ENCODE results near the gene TERB1. TPM values are rescaled to one million over a fixed set of nuclear protein-coding genes. Genes with fewer than 3 reads are reported as not detected.

The TERB1 gene
- total and polyA plus RNA-seq, 2 of the 13 experiments (the other 11 are each of a cell fraction or from before 2014, with no cell fraction given) = not detected

DNA sequence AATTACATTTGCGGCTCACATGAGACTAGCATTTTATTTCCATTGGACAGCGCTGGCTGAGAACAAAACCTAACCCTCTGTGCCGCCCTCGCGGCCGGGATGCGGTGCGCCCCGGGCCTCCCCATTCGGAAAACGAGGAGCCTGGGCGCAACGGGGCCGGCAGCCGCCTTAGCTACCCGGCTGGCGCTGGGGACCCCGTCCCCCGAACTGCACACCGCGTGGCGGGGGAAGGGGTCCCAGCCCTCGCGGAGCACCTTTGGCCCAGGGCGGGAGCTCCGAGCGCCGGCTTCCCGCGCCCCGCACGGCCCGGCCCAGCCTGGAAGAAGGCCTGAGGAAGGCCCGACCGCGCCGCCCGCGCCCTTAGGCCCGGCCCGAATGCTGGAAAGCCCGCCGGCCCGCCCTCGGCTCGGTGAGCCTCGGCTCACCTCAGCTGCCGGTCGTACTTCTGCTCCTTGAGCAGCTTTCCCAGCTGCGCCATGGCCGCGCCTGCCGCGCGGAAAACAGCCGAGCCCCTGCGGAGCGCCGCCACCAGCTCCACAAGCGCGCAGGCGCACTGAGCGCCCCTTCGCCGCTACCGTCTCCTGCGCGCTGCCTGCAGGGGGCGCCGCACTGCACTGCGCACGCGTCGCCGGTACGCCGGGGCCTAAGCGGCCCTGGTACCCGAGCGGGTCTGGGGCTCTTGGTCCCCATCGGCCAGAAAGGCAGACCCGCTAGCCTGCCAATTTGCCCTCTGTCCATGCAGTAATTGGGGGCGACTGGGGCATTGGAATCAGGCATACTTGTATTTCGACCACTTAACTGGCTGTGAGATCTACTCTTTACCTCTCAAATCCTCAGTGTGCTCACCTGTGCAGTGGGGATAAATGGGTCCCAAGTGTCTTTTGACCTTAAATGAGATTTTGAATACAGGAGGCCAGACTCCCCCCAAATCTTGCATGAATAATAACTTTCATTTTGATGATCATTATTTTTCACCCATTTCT is 29.3 kb upstream of the TERB1 start, which contains the start of gene NAE1 (continued):
- TF ChIP-seq ZNF574 (CRISPR knock-in tag; IDR thresholded peaks at IDR 0.05) (peak; percentile 90), SCMH1 (CRISPR knock-in tag; IDR thresholded peaks at IDR 0.05; ENCODE audit: borderline replicate concordance) (no peak), MAFF (IDR thresholded peaks at IDR 0.05; ENCODE audit: low read depth, low read length) (no peak), ZNF510 (CRISPR knock-in tag; IDR thresholded peaks at IDR 0.05; ENCODE audit: low read depth) (no peak), MYC (CRISPR knock-in tag; IDR thresholded peaks at IDR 0.05; ENCODE audit: borderline replicate concordance) (peak; percentile 93), POLR2AphosphoS5 (IDR thresholded peaks at IDR 0.05; ENCODE audit: low read depth, low read length) (peak; percentile 93), ZNF280B (CRISPR knock-in tag; IDR thresholded peaks at IDR 0.05; ENCODE audit: borderline replicate concordance) (peak; percentile 99), ZEB1 (IDR thresholded peaks at IDR 0.05; ENCODE audit: insufficient replicate concordance, low read depth) (no peak), ZFP82 (CRISPR knock-in tag; IDR thresholded peaks at IDR 0.05; ENCODE audit: borderline replicate concordance) (peak; percentile 97), GABPB1 (CRISPR knock-in tag; IDR thresholded peaks at IDR 0.05) (peak; percentile 82), SP4 (CRISPR knock-in tag; IDR thresholded peaks at IDR 0.05) (peak; percentile 77), EP300 (IDR thresholded peaks at IDR 0.05; ENCODE audit: low read depth in 2 of 2, low read length in 2 of 2) (no peak), EP300 (CRISPR knock-in tag; IDR thresholded peaks at IDR 0.05; ENCODE audit: borderline replicate concordance) (no peak), SNAPC5 (CRISPR knock-in tag; IDR thresholded peaks at IDR 0.05; ENCODE audit: borderline replicate concordance) (0 out of 2 replicates have a peak, but pooled peaks have one; percentile 2), SIN3B (IDR thresholded peaks at IDR 0.05; ENCODE audit: low read length) (peak; percentile 52; the same call in 1 of the 2 replicates), KDM3A (CRISPR knock-in tag; IDR thresholded peaks at IDR 0.05; ENCODE audit: low read depth) (0 out of 2 replicates have a peak, but pooled peaks have one; percentile 75), ZNF619 (CRISPR knock-in tag; IDR thresholded peaks at IDR 0.05) (peak; percentile 87)
- TF ChIP-seq, protein P1, sequence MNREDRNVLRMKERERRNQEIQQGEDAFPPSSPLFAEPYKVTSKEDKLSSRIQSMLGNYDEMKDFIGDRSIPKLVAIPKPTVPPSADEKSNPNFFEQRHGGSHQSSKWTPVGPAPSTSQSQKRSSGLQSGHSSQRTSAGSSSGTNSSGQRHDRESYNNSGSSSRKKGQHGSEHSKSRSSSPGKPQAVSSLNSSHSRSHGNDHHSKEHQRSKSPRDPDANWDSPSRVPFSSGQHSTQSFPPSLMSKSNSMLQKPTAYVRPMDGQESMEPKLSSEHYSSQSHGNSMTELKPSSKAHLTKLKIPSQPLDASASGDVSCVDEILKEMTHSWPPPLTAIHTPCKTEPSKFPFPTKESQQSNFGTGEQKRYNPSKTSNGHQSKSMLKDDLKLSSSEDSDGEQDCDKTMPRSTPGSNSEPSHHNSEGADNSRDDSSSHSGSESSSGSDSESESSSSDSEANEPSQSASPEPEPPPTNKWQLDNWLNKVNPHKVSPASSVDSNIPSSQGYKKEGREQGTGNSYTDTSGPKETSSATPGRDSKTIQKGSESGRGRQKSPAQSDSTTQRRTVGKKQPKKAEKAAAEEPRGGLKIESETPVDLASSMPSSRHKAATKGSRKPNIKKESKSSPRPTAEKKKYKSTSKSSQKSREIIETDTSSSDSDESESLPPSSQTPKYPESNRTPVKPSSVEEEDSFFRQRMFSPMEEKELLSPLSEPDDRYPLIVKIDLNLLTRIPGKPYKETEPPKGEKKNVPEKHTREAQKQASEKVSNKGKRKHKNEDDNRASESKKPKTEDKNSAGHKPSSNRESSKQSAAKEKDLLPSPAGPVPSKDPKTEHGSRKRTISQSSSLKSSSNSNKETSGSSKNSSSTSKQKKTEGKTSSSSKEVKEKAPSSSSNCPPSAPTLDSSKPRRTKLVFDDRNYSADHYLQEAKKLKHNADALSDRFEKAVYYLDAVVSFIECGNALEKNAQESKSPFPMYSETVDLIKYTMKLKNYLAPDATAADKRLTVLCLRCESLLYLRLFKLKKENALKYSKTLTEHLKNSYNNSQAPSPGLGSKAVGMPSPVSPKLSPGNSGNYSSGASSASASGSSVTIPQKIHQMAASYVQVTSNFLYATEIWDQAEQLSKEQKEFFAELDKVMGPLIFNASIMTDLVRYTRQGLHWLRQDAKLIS (CRISPR knock-in tag; IDR thresholded peaks at IDR 0.05) = no peak
- TF ChIP-seq, protein P2, sequence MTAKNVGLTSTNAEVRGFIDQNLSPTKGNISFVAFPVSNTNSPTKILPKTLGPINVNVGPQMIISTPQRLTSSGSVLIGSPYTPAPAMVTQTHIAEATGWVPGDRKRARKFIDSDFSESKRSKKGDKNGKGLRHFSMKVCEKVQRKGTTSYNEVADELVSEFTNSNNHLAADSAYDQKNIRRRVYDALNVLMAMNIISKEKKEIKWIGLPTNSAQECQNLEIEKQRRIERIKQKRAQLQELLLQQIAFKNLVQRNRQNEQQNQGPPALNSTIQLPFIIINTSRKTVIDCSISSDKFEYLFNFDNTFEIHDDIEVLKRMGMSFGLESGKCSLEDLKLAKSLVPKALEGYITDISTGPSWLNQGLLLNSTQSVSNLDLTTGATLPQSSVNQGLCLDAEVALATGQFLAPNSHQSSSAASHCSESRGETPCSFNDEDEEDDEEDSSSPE (CRISPR knock-in tag; IDR thresholded peaks at IDR 0.05) = peak; percentile 88
